ENCODE data around the gene FASTKD1.

DNA sequence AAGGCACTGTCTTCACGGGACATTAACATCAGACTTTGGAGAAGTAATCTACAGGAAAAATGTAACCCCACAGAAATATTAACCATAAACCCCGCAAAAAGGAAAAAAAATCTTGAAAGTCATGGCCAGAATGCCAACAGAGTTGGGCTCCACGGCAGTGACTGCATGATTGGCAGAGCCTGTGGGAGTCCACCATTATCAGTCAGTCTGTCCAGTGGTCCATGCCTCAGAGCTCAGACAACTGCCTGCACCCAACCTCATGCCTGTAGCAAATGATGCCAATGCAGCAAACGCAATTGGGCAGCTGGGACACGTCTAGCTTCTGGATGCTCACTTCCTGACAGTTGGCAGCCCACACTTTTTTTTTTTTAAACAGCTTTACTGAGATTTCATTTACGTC is 5.4 kb upstream of the FASTKD1 start:
- no peak for TF ChIP-seq POLR2A (IDR thresholded peaks at IDR 0.05)
- TF ChIP-seq, protein P1, sequence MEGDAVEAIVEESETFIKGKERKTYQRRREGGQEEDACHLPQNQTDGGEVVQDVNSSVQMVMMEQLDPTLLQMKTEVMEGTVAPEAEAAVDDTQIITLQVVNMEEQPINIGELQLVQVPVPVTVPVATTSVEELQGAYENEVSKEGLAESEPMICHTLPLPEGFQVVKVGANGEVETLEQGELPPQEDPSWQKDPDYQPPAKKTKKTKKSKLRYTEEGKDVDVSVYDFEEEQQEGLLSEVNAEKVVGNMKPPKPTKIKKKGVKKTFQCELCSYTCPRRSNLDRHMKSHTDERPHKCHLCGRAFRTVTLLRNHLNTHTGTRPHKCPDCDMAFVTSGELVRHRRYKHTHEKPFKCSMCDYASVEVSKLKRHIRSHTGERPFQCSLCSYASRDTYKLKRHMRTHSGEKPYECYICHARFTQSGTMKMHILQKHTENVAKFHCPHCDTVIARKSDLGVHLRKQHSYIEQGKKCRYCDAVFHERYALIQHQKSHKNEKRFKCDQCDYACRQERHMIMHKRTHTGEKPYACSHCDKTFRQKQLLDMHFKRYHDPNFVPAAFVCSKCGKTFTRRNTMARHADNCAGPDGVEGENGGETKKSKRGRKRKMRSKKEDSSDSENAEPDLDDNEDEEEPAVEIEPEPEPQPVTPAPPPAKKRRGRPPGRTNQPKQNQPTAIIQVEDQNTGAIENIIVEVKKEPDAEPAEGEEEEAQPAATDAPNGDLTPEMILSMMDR (IDR thresholded peaks at IDR 0.05) = no peak

Data from testis (tissue), 2 donors.